Pancreas (tissue), 10 donors: ENCODE results near the gene CD300LD. TPM values are rescaled to one million over a fixed set of nuclear protein-coding genes. Genes with fewer than 3 reads are reported as not detected.
"Not testable (repeated sequence)": the region's sequence is repeated elsewhere in the genome, so short reads cannot be mapped to it uniquely, and the experiment has no call there.

Experiments used
- ATAC-seq, 4 donors: fragments of 200-7000 bp; cut with Tn5 transposase; one replicate each; pipeline versions ENCODE4 v1.8.0 to v1.9.1; 2020; ENCODE audit warnings: mild to moderate bottlenecking in 4 of 4, moderate library complexity in 4 of 4
- DNase-seq, 6 donors: peaks; one replicate each; pipeline ENCODE4 v3.0.0-alpha.2; 2020
- FAIRE-seq: peaks from 2 replicates; lab custom pipeline; 2012; peaks lifted over from hg19 to GRCh38; lab: Jason Lieb, UNC
- H3K27ac ChIP-seq, 4 donors: fragments of 200-600 bp; sonication (generic); 1 replicate in 3 of 4; 2 replicates in 1 of 4; pipeline versions ENCODE4 v1.5.0 to v1.8.0; 2020
- H3K27me3 ChIP-seq, 4 donors: fragments of 200-600 bp; one replicate each; pipeline ENCODE4 v1.8.0; 2021
- H3K36me3 ChIP-seq, 3 donors: fragments of 200-600 bp; sonication (generic) in 1 of 3; one replicate each; pipeline versions ENCODE4 v1.5.0 to v1.8.0; 2020 to 2021
- H3K4me1 ChIP-seq, 3 donors: fragments of 200-600 bp; one replicate each; pipeline ENCODE4 v1.8.0; 2021
- H3K4me3 ChIP-seq, 4 donors: fragments of 200-600 bp; sonication (generic) in 2 of 4; one replicate each; pipeline versions ENCODE4 v1.5.0 to v1.8.0; 2020 to 2021
- H3K9me3 ChIP-seq, 4 donors: fragments of 200-600 bp; one replicate each; pipeline ENCODE4 v1.8.0; 2021
- WGBS, 2 donors: extraction: QIAGEN DNeasy Blood & Tissue Kit; methylation state at CpG; one replicate each; pipeline ENCODE4 v1.1.7; 2013; 5-methylcytosine and 5-hydroxymethylcytosine counted together
- intact Hi-C, 3 donors: fragments of 100-400 bp; cut with DNase I; formaldehyde crosslinking; loops; one replicate each; pipeline versions ENCODE4 v1.11.1 to v1.14.2; 2022
- polyA plus RNA-seq, 2 donors: library from polyadenylated mRNA; stranded (reverse); fragments of 200-250 nt; gene quantifications; one replicate each; pipeline ENCODE4 v1.2.3, GENCODE V29; 2013
- total RNA-seq, 6 donors: library from RNA; stranded (reverse); fragmentation: NEBNext Ultra II Directional in 4 of 6; extraction: Animal tissue kit (Norgen Biotek cat#: 25700) in 4 of 6; gene quantifications; one replicate each; pipeline versions ENCODE4 v1.2.1 to v1.2.4, GENCODE V29; 2021 to 2023
- TF ChIP-seq, protein P1 (sequence below), 4 donors: fragments of 200-600 bp; sonication (generic) in 3 of 4; IDR thresholded peaks; one replicate each; pipeline versions ENCODE4 v1.5.0 to v1.8.0; 2021; ENCODE audit warnings: antibody characterized with exemption in 4 of 4
- donor health status: healthy with polysubstance abuse.
- donor health status: DM: no; HTN: no; CAD: no; lungs with moderate emphysema.
- donor health status: DM: no; HTN: no; CAD: no.
- donor health status: control.
- donor health status: control.
- donor health status: Bipolar disorder and iron deficiency.
- donor health status: DM: yes; HTN: yes; CAD: no.
- donor health status: DM: no; HTN: no; CAD: no.
- donor health status: DM: no; HTN: no; CAD: no.
- donor health status: DM: yes; HTN: yes; CAD: no.

The CD300LD gene
- total and polyA plus RNA-seq, 8 donors, result not detected

- ATAC-seq, result peak in 3 of 4 donors; percentile 52 to 81 (median 55)
- intact Hi-C loops, result no loop called here
Observed at GRCh38 chr17:74631468-74632450, 39.7 kb upstream of the CD300LD start.

DNA sequence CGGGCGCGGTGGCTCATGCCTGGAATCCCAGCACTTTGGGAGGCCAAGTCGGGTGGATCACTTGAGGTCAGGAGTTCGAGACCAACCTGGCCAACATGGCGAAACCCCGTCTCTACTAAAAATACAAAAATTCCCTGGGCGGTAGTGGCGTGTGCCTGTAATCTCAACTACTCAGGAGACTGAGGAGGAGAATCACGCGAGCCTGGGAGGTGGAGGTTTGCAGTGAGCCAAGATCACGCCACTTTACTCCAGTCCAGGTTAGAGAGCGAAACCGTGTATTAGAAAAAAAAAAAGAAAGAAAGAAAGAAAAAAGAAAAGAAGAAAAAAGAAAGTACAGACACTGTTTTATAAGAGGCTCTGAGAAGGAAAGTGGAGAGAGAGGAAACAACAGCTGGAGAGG is 38.2 kb upstream of the CD300LD start:
- FAIRE-seq, H3K4me1 ChIP-seq, H3K4me3 ChIP-seq: not testable (repeated sequence)

More at GRCh38 chr17:74631468-74632450, 39.7 kb upstream of the CD300LD start:
- Histone ChIP-seq H3K9me3 (no peaks in the 10 kb centered on the region), H3K36me3 (no peaks in the 10 kb centered on the region), H3K4me1 (no peaks in the 10 kb centered on the region), H3K4me3 (no peak overlapping the region), H3K27ac (no peak overlapping the region), H3K27me3 (no peaks in the 10 kb centered on the region)
- no peak for DNase-seq
- no peak for FAIRE-seq
- WGBS, 2 donors, result 35 to 39% methylated on average over 14 of the region's 14 CpGs
- TF ChIP-seq, protein P1, sequence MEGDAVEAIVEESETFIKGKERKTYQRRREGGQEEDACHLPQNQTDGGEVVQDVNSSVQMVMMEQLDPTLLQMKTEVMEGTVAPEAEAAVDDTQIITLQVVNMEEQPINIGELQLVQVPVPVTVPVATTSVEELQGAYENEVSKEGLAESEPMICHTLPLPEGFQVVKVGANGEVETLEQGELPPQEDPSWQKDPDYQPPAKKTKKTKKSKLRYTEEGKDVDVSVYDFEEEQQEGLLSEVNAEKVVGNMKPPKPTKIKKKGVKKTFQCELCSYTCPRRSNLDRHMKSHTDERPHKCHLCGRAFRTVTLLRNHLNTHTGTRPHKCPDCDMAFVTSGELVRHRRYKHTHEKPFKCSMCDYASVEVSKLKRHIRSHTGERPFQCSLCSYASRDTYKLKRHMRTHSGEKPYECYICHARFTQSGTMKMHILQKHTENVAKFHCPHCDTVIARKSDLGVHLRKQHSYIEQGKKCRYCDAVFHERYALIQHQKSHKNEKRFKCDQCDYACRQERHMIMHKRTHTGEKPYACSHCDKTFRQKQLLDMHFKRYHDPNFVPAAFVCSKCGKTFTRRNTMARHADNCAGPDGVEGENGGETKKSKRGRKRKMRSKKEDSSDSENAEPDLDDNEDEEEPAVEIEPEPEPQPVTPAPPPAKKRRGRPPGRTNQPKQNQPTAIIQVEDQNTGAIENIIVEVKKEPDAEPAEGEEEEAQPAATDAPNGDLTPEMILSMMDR (IDR thresholded peaks at IDR 0.05), result no peak

DNA sequence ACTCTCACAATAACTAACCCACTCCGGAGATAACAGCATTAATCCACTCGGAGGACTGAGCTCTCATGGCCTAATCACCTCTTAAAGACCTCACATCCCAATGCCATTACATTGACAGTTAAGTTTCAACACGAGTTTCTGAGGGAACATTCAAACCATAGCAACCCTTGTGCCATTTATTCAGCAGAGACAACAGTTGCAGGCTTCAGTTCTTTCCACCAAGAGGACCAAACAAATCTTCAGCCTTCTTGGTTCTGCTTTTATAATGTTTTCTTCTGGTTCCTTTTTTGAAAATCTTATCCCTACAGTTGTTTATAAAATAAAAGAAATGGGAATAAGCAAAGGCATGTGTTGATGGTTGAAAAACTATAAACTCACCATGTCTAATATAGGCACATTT is 33.6 kb upstream of the CD300LD start:
- intact Hi-C loops, result no loop called here
- no peak for DNase-seq
- Histone ChIP-seq H3K27ac (no peak overlapping the region), H3K4me1 (no peaks in the 10 kb centered on the region), H3K9me3 (no peaks in the 10 kb centered on the region), H3K36me3 (no peaks in the 10 kb centered on the region), H3K4me3 (no peak overlapping the region), H3K27me3 (no peaks in the 10 kb centered on the region)
- TF ChIP-seq, protein P1 (IDR thresholded peaks at IDR 0.05), result no peak
- 21 to 39% methylated on average over 3 of the region's 3 CpGs for WGBS, 2 donors
- no peak for FAIRE-seq
- ATAC-seq, result no peak

More for the DNA sequence above, 38.2 kb upstream of the CD300LD start:
- H3K27me3 ChIP-seq, H3K9me3 ChIP-seq, H3K36me3 ChIP-seq, intact Hi-C loops, ATAC-seq, H3K27ac ChIP-seq, DNase-seq: not testable (repeated sequence)
- WGBS, 2 donors, result 62 to 79% methylated on average over 14 of the region's 14 CpGs

DNA sequence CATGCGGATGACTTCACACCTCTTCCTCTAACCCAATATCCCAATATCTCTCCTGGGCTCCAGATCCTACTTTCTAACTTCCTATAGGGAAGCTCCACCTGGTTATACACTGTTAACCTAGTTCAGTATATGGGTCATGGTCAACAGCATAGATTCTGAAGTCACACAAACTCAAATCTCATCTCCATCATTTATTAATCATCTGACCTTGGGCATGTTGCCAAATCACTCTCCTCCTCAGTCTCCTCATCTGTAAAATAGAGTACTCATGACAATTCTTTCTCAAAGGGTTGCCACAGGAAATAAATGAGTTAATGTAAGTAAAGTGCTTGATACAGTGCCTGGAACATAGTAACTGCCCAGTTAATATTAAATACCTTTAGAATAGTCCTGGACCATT is 32.0 kb upstream of the CD300LD start:
- FAIRE-seq, result no peak

GRCh38 chr17:74623693-74624093 is 31.6 kb upstream of the CD300LD start, which contains the start of gene CD300E:
Gene CD300E (minus strand): TSS chr17:74623738. CDS start chr17:74623621, 117 bp downstream.
- FAIRE-seq (no peak), ATAC-seq (peak in 2 of 4 donors; percentile 50 to 60), DNase-seq (no peak)
- H3K9me3 ChIP-seq, result no peaks in the 10 kb centered on the region
- TF ChIP-seq, protein P1 (IDR thresholded peaks at IDR 0.05), result no peak
- no peak within 1 kb of the TSS for H3K4me3 ChIP-seq
- WGBS, 2 donors, result 43 to 56% methylated on average over 5 of the region's 5 CpGs
- no peak within 1 kb of the TSS for H3K27ac ChIP-seq
- no peaks in the 10 kb centered on the region for H3K4me1 ChIP-seq
- no peaks in the 10 kb centered on the region for H3K27me3 ChIP-seq
- intact Hi-C loops, result no loop called here
- no peaks in the 10 kb centered on the region for H3K36me3 ChIP-seq

More for the DNA sequence above, 32.0 kb upstream of the CD300LD start:
- no peak for DNase-seq
- no peaks in the 10 kb centered on the region for H3K27me3 ChIP-seq
- WGBS, 2 donors, result 88% methylated on average over 1 of the region's 1 CpG
- no peak overlapping the region for H3K4me3 ChIP-seq
- TF ChIP-seq, protein P1 (IDR thresholded peaks at IDR 0.05), result no peak
- intact Hi-C loops, result no loop called here
- H3K36me3 ChIP-seq, result no peaks in the 10 kb centered on the region
- H3K4me1 ChIP-seq, result no peaks in the 10 kb centered on the region
- no peak overlapping the region for H3K27ac ChIP-seq
- ATAC-seq, result no peak
- no peaks in the 10 kb centered on the region for H3K9me3 ChIP-seq
